ENCODE data around the gene RNF13.

RNF13 gene

GRCh38 chr3:149895339-149895738, 82.3 kb downstream of the RNF13 start:
- Histone ChIP-seq H3K36me3 (ENCODE audit: low read length) (no peaks in the 10 kb centered on the region; the same call in 1 of the 2 replicates), H3K9ac (ENCODE audit: low read length) (no peak overlapping the region), H3K4me3 (ENCODE audit: insufficient read depth, low read length, poor library complexity, severe bottlenecking) (no peak overlapping the region), H3K9me3 (ENCODE audit: insufficient read depth, low read length) (no peaks in the 10 kb centered on the region), H3K4me2 (ENCODE audit: low read depth, low read length, poor library complexity, severe bottlenecking) (no peak overlapping the region), H3K27me3 (ENCODE audit: low read length) (no peaks in the 10 kb centered on the region), H2AFZ (ENCODE audit: low read depth, low read length, severe bottlenecking) (no peak overlapping the region), H3K9me2 (replicated peaks; ENCODE audit: insufficient read depth, low read length) (no peaks in the 10 kb centered on the region), H3K79me2 (ENCODE audit: insufficient read depth, low read length) (0 out of 2 replicates have a peak, but pooled peaks cover 6% of the 10 kb centered on the region), H3K27ac (ENCODE audit: low read depth, low read length) (no peak overlapping the region), H4K20me1 (ENCODE audit: low read depth, low read length) (peaks cover 2% of the 10 kb centered on the region; the same call in 1 of the 2 replicates), H3F3A (ENCODE audit: insufficient read depth) (no peaks in the 10 kb centered on the region)
- TF ChIP-seq CTCF (IDR thresholded peaks at IDR 0.05; ENCODE audit: insufficient read depth, low read length, poor library complexity, severe bottlenecking), result no peak
- TF ChIP-seq EZH2phosphoT487 (conservative IDR thresholded peaks at IDR 0.05; ENCODE audit: low read length), result no peak

GRCh38 chr3:149895769-149896168, 82.8 kb downstream of the RNF13 start:
- Histone ChIP-seq H3K4me3 (ENCODE audit: insufficient read depth, low read length, poor library complexity, severe bottlenecking) (no peak overlapping the region), H3K79me2 (ENCODE audit: insufficient read depth, low read length) (0 out of 2 replicates have a peak, but pooled peaks cover 6% of the 10 kb centered on the region)

GRCh38 chr3:149898771-149899170, 85.8 kb downstream of the RNF13 start:
- no peaks in the 10 kb centered on the region for H3K27me3 ChIP-seq (ENCODE audit: low read length)
- H3K9ac ChIP-seq (ENCODE audit: low read length), result no peak overlapping the region
- no peaks in the 10 kb centered on the region; the same call in 1 of the 2 replicates for H4K20me1 ChIP-seq (ENCODE audit: low read depth, low read length)
- H3K27ac ChIP-seq (ENCODE audit: low read depth, low read length), result no peak overlapping the region
- TF ChIP-seq CTCF (IDR thresholded peaks at IDR 0.05; ENCODE audit: insufficient read depth, low read length, poor library complexity, severe bottlenecking), result no peak
- TF ChIP-seq EZH2phosphoT487 (conservative IDR thresholded peaks at IDR 0.05; ENCODE audit: low read length), result no peak
- H3K9me2 ChIP-seq (replicated peaks; ENCODE audit: insufficient read depth, low read length), result no peaks in the 10 kb centered on the region
- H3K4me3 ChIP-seq (ENCODE audit: insufficient read depth, low read length, poor library complexity, severe bottlenecking), result no peak overlapping the region
- no peak overlapping the region for H3K4me2 ChIP-seq (ENCODE audit: low read depth, low read length, poor library complexity, severe bottlenecking)
- no peaks in the 10 kb centered on the region for H3K79me2 ChIP-seq (ENCODE audit: insufficient read depth, low read length)
- no peaks in the 10 kb centered on the region; the same call in 1 of the 2 replicates for H3K36me3 ChIP-seq (ENCODE audit: low read length)
- no peak overlapping the region for H2AFZ ChIP-seq (ENCODE audit: low read depth, low read length, severe bottlenecking)
- H3K9me3 ChIP-seq (ENCODE audit: insufficient read depth, low read length), result no peaks in the 10 kb centered on the region
- peaks cover 9% of the 10 kb centered on the region for H3F3A ChIP-seq (ENCODE audit: insufficient read depth)

More at GRCh38 chr3:149895769-149896168, 82.8 kb downstream of the RNF13 start:
- H3K27ac ChIP-seq (ENCODE audit: low read depth, low read length), result no peak overlapping the region
- no peaks in the 10 kb centered on the region for H3K27me3 ChIP-seq (ENCODE audit: low read length)
- no peaks in the 10 kb centered on the region for H3K9me2 ChIP-seq (replicated peaks; ENCODE audit: insufficient read depth, low read length)
- H2AFZ ChIP-seq (ENCODE audit: low read depth, low read length, severe bottlenecking), result no peak overlapping the region
- H3K36me3 ChIP-seq (ENCODE audit: low read length), result no peaks in the 10 kb centered on the region; the same call in 1 of the 2 replicates
- H3F3A ChIP-seq (ENCODE audit: insufficient read depth), result no peaks in the 10 kb centered on the region
- no peak for TF ChIP-seq EZH2phosphoT487 (conservative IDR thresholded peaks at IDR 0.05; ENCODE audit: low read length)
- no peak for TF ChIP-seq CTCF (IDR thresholded peaks at IDR 0.05; ENCODE audit: insufficient read depth, low read length, poor library complexity, severe bottlenecking)
- no peak overlapping the region for H3K9ac ChIP-seq (ENCODE audit: low read length)
- peaks cover 2% of the 10 kb centered on the region; the same call in 1 of the 2 replicates for H4K20me1 ChIP-seq (ENCODE audit: low read depth, low read length)
- no peak overlapping the region for H3K4me2 ChIP-seq (ENCODE audit: low read depth, low read length, poor library complexity, severe bottlenecking)
- H3K9me3 ChIP-seq (ENCODE audit: insufficient read depth, low read length), result no peaks in the 10 kb centered on the region
